ENCODE measurements around the gene PLCL2. TPM values are rescaled to one million over a fixed set of nuclear protein-coding genes. Genes with fewer than 3 reads are reported as not detected.

PLCL2 gene
- total RNA-seq, 4 donors from 2014 or later, result 1.4 to 4.5 (median 3.9) TPM

DNA sequence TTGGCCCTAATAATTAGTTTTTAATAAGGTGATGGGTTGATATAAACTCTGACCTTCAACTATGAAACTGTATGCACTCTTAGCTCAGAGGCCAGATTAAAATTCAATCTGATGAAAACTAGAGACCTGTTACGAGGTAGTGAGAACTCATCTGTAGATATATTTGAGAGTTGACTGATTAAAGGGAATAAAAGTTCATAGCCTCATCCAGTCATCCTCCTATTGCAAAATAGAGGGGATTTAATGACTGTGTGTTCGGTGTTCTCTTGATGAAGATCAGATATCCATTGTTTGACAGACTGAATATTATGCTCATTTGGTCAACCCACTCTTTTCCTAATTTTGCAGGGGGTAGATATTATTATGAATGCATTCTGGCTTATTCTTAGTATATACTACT, 23.3 kb upstream of the PLCL2 start:
- WGBS, 2 donors, result 86 to 95% methylated on average over 2 of the region's 2 CpGs
- intact Hi-C loops (cut with DNase I; ENCODE audit: low total_unique reads), result no loop called here
- DNase-seq (ENCODE audit: low spot score in 2 of 2), result no peak
- TF ChIP-seq, protein P1, sequence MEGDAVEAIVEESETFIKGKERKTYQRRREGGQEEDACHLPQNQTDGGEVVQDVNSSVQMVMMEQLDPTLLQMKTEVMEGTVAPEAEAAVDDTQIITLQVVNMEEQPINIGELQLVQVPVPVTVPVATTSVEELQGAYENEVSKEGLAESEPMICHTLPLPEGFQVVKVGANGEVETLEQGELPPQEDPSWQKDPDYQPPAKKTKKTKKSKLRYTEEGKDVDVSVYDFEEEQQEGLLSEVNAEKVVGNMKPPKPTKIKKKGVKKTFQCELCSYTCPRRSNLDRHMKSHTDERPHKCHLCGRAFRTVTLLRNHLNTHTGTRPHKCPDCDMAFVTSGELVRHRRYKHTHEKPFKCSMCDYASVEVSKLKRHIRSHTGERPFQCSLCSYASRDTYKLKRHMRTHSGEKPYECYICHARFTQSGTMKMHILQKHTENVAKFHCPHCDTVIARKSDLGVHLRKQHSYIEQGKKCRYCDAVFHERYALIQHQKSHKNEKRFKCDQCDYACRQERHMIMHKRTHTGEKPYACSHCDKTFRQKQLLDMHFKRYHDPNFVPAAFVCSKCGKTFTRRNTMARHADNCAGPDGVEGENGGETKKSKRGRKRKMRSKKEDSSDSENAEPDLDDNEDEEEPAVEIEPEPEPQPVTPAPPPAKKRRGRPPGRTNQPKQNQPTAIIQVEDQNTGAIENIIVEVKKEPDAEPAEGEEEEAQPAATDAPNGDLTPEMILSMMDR (IDR thresholded peaks at IDR 0.05), result no peak
- TF ChIP-seq POLR2A (IDR thresholded peaks at IDR 0.05), result no peak
- H3K4me3 ChIP-seq (ENCODE audit: low read depth, poor library complexity, severe bottlenecking), result no peak overlapping the region

DNA sequence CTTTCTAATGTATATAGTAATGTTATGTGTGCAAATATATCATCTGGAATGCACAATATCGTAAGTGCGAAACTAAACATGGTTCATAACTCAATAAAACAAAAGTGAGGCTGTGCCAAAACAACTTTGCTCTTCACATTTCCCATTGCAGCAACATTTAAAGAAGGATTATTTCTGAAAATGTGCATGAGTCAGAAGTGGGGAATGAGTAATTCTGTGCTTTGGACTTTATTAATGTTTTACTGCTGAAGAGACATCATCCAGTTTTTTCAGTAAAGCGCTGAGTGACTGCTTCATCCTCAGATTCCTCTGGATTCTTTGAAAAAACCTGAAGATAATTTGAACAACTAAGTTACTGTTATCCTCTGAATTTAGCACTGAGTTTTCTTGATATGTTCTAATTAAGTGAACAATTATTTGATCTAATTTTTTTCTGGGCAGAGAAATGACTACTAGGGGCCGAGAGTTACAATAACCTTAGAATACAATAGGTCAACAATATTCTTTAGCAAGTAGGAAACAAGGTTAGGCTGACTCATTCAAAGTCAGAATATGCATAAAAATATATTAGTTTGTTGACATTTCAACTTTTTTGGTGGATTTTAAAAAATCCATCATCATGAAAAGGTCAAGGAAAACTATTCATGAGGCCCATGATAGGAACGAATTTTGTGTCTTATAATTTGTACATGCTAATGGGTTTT, 20.0 kb upstream of the PLCL2 start:
- WGBS, 2 donors, result 64 to 68% methylated on average over 5 of the region's 5 CpGs

DNA sequence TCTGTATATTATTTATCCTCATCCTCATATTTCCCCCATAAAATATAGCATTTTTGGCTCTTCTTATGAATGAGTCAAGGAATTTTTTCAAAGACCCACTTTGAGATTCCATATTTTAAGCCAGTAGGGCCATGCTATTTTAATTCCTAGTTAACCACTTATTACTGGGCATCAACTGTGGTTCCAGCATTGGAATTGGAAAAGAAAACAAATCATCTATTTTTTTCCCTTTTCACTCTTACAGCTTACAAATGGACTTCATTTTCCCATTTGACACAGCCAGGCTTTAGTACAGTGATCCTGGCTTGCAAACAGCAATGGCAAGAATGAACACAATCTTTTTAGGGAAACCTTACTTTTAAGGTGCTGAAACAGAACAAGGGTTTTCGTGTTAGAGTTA, 19.4 kb upstream of the PLCL2 start:
- WGBS, 2 donors, result 91 to 95% methylated on average over 1 of the region's 1 CpG
- TF ChIP-seq, protein P1 (IDR thresholded peaks at IDR 0.05), result no peak
- no peak for TF ChIP-seq POLR2A (IDR thresholded peaks at IDR 0.05)
- intact Hi-C loops (cut with DNase I; ENCODE audit: low total_unique reads), result no loop called here
- H3K4me3 ChIP-seq (ENCODE audit: low read depth, poor library complexity, severe bottlenecking), result no peak overlapping the region
- DNase-seq (ENCODE audit: low spot score in 2 of 2), result no peak

More for the DNA sequence above, 20.0 kb upstream of the PLCL2 start:
- DNase-seq (ENCODE audit: low spot score in 2 of 2), result no peak
- TF ChIP-seq, protein P1 (IDR thresholded peaks at IDR 0.05), result no peak
- no peak for TF ChIP-seq POLR2A (IDR thresholded peaks at IDR 0.05)
- intact Hi-C loops (cut with DNase I; ENCODE audit: low total_unique reads), result no loop called here
- no peak overlapping the region for H3K4me3 ChIP-seq (ENCODE audit: low read depth, poor library complexity, severe bottlenecking)

DNA sequence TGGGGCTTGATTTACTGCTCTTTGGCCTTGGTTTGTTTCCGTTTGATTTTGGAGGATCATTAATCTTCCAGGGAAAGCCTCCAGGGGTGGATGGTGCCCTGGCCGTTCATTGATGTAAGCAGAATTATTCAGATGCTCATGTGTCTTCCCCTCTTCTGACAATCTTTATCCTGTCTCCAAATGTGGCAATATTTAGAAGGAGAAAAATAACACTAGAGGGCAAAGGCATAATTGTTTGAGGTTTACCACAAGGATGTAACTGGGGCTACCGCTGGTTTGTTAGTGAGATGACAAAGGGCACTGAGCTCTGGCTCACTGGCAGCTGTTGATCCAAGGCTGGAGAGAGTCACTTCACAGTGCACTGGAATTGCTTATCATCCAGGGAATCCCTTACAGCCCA, 18.2 kb upstream of the PLCL2 start:
- no peak for DNase-seq (ENCODE audit: low spot score in 2 of 2)
- intact Hi-C loops (cut with DNase I; ENCODE audit: low total_unique reads), result no loop called here
- TF ChIP-seq, protein P1 (IDR thresholded peaks at IDR 0.05), result no peak
- TF ChIP-seq POLR2A (IDR thresholded peaks at IDR 0.05), result no peak
- WGBS, 2 donors, result 12 to 26% methylated on average over 3 of the region's 3 CpGs
- no peak overlapping the region for H3K4me3 ChIP-seq (ENCODE audit: low read depth, poor library complexity, severe bottlenecking)

DNA sequence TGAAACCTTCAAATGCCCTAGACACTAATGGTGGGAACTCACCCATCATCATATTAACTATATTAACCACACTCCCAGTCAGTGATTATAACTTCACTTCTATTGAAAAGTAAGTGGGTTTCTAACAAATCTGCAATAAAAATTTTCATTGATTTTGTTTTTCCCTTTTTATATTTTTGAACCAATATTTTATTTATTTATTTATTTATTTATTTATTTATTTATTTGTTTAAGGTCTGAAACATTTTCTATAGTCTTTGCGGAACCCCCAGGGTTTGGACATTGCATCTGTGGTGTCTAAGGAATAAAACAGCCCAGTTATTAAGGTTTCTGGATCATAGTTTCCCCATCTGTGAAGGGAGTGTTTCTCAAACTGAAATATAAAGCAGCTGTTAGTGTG, 16.2 kb upstream of the PLCL2 start:
- intact Hi-C loops (cut with DNase I; ENCODE audit: low total_unique reads), result no loop called here
- 97 to 98% methylated on average over 1 of the region's 1 CpG for WGBS, 2 donors
- no peak overlapping the region for H3K4me3 ChIP-seq (ENCODE audit: low read depth, poor library complexity, severe bottlenecking)
- DNase-seq (ENCODE audit: low spot score in 2 of 2), result no peak
- TF ChIP-seq POLR2A (IDR thresholded peaks at IDR 0.05), result no peak
- TF ChIP-seq, protein P1 (IDR thresholded peaks at IDR 0.05), result no peak
